Upper lobe of left lung (tissue), 4 donors: Measurements from ENCODE around the gene C16orf92.

Source experiments
- CTCF ChIP-seq, 6 experiments: fragments of 450-650 bp in 4 of 6; fragments of 200-600 bp in 2 of 6; sonication (generic) in 2 of 6; IDR thresholded peaks; one replicate each; pipeline ENCODE4 v1.5.1; 2016 to 2019; ENCODE audit warnings: antibody characterized with exemption in 6 of 6
- POLR2A ChIP-seq, 4 donors: fragments of 450-650 bp; IDR thresholded peaks; one replicate each; pipeline ENCODE4 v1.5.1; 2016 to 2017; ENCODE audit warnings: antibody characterized with exemption in 4 of 4, mild to moderate bottlenecking in 2 of 4

- no peak for TF ChIP-seq CTCF (IDR thresholded peaks at IDR 0.05)
- TF ChIP-seq POLR2A (IDR thresholded peaks at IDR 0.05): no peak
Measured at GRCh38 chr16:30060836-30061554, 38.0 kb downstream of the C16orf92 start.
